HEK293 (cell line): ENCODE data around the gene TRAPPC10.
"Not testable (repeated sequence)": the region's sequence is repeated elsewhere in the genome, so short reads cannot be mapped to it uniquely, and the experiment has no call there.

Experiments
- KLF1 ChIP-seq: fragments of 450-650 bp; formaldehyde crosslinking; IDR thresholded peaks from 2 replicates; pipeline ENCODE4 v1.5.1; 2016; ENCODE audit warnings: missing biosample characterization, missing genetic modification characterization
- ZNF114 ChIP-seq: fragments of 450-650 bp; formaldehyde crosslinking; IDR thresholded peaks from 2 replicates; pipeline ENCODE4 v1.5.0; 2017; ENCODE audit warnings: missing biosample characterization, missing genetic modification characterization
- TF ChIP-seq, protein P1 (sequence below): fragments of 450-650 bp; formaldehyde crosslinking; IDR thresholded peaks from 2 replicates; pipeline ENCODE4 v1.5.1; 2016; ENCODE audit warnings: missing biosample characterization, missing genetic modification characterization

DNA sequence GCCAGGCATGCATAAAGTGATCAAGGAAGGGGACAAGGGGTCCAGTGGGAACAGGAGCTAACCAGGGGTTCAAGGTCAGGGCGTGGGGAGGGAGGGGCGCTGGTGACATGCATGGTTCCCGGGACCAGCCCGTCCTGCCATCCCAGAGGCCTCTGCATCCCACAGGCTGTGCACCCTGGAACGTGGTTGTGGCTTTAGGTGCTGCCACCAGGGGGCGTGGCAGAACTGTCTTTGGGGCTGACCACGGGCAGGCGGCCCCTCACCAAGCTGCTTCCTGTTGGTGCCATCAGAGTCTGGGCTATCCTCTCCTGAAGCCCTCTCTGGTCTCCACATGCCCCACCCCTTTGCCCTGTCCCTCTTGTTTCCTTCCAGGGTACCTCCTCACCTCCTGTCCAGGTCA, 135.0 kb downstream of the TRAPPC10 start:
- TF ChIP-seq, protein P1, sequence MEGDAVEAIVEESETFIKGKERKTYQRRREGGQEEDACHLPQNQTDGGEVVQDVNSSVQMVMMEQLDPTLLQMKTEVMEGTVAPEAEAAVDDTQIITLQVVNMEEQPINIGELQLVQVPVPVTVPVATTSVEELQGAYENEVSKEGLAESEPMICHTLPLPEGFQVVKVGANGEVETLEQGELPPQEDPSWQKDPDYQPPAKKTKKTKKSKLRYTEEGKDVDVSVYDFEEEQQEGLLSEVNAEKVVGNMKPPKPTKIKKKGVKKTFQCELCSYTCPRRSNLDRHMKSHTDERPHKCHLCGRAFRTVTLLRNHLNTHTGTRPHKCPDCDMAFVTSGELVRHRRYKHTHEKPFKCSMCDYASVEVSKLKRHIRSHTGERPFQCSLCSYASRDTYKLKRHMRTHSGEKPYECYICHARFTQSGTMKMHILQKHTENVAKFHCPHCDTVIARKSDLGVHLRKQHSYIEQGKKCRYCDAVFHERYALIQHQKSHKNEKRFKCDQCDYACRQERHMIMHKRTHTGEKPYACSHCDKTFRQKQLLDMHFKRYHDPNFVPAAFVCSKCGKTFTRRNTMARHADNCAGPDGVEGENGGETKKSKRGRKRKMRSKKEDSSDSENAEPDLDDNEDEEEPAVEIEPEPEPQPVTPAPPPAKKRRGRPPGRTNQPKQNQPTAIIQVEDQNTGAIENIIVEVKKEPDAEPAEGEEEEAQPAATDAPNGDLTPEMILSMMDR (tag by site-specific recombination) = not testable (repeated sequence)
- TF ChIP-seq ZNF114, KLF1 (tag by site-specific recombination): not testable (repeated sequence)
